ENCODE results near the gene LHX8.
"Not testable (repeated sequence)": the region's sequence is repeated elsewhere in the genome, so short reads cannot be mapped to it uniquely, and the experiment has no call there.

Gene LHX8

DNA sequence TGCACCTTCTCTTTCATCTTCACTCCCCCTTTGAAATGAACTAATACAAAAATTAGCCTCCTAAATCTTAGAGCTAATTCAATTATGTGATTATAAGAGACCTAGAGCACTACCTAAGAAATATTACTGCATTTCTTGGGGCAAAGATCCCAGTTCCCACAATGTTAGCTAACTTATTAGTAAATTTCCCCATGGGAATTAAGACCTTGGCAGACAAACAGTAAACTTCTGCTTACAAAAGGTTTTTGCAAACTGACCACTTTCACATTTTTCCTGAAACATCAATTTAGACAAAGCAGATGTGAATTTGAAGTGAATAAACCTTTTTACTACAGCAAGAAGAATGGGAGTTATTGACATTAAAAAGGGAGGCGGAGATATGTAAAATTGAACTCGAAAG is 34.6 kb upstream of the LHX8 start:
- TF ChIP-seq NFRKB (IDR thresholded peaks at IDR 0.05) (no peak), ZNF384 (IDR thresholded peaks at IDR 0.05) (no peak), HDGF (IDR thresholded peaks at IDR 0.05; ENCODE audit: borderline replicate concordance) (no peak), BHLHE40 (IDR thresholded peaks at IDR 0.05; ENCODE audit: borderline replicate concordance) (no peak), SUZ12 (IDR thresholded peaks at IDR 0.05) (no peak), FOXA1 (IDR thresholded peaks at IDR 0.05) (no peak), SP1 (IDR thresholded peaks at IDR 0.05) (no peak), FOXM1 (IDR thresholded peaks at IDR 0.05; ENCODE audit: borderline replicate concordance) (no peak), ARNT (IDR thresholded peaks at IDR 0.05) (no peak), PKNOX1 (IDR thresholded peaks at IDR 0.05) (no peak)
- CTCF ChIA-PET: no interaction called here
- POLR2A ChIA-PET: no interaction called here
- no peak for DNase-seq (ENCODE audit: extremely low spot score)

- TF ChIP-seq BHLHE40 (IDR thresholded peaks at IDR 0.05; ENCODE audit: borderline replicate concordance): no peak
- TF ChIP-seq SP1 (IDR thresholded peaks at IDR 0.05): no peak
- TF ChIP-seq HDGF (IDR thresholded peaks at IDR 0.05; ENCODE audit: borderline replicate concordance): no peak
- ChIA-PET POLR2A (no interaction called here), CTCF (no interaction called here)
- DNase-seq (ENCODE audit: extremely low spot score): no peak
These were observed 33.6 kb upstream of the LHX8 start for GRCh38 chr1:75100481-75101092.

DNA sequence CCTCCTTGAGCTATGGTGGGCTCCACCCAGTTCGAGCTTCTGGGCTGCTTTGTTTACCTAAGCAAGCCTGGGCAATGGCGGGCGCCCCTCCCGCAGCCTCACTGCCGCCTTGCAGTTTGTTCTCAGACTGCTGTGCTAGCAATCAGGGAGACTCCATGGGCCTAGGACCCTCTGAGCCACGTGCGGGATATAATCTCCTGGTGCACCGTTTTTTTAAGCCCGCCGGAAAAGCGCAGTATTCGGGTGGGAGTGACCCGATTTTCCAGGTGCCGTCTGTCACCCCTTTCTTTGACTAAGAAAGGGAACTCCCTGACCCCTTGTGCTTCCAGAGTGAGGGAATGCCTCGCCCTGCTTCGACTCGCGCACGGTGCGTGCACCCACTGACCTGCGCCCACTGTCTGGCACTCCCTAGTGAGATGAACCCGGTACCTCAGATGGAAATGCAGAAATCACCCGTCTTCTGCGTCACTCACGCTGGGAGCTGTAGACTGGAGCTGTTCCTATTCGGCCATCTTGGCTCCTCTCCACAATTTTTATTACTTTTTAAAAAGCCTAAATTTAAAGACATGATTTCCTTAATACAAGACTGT is 21.7 kb upstream of the LHX8 start:
- CTCF ChIA-PET; DNase-seq (ENCODE audit: extremely low spot score); POLR2A ChIA-PET: not testable (repeated sequence)

GRCh38 chr1:75115654-75116053 is 18.5 kb upstream of the LHX8 start:
- CTCF ChIA-PET: no interaction called here
- POLR2A ChIA-PET: no interaction called here
- no peak for TF ChIP-seq HDGF (IDR thresholded peaks at IDR 0.05; ENCODE audit: borderline replicate concordance)
- TF ChIP-seq FOXK2 (IDR thresholded peaks at IDR 0.05): no peak
- TF ChIP-seq ZNF384 (IDR thresholded peaks at IDR 0.05): no peak
- no peak for TF ChIP-seq BHLHE40 (IDR thresholded peaks at IDR 0.05; ENCODE audit: borderline replicate concordance)
- TF ChIP-seq SP1 (IDR thresholded peaks at IDR 0.05): no peak
- TF ChIP-seq SUZ12 (IDR thresholded peaks at IDR 0.05): no peak
- no peak for TF ChIP-seq TARDBP (IDR thresholded peaks at IDR 0.05)
- TF ChIP-seq FOXM1 (IDR thresholded peaks at IDR 0.05; ENCODE audit: borderline replicate concordance): no peak
- no peak for TF ChIP-seq ARNT (IDR thresholded peaks at IDR 0.05)
- no peak for TF ChIP-seq ELF4 (IDR thresholded peaks at IDR 0.05)
- no peak for TF ChIP-seq CTBP1 (IDR thresholded peaks at IDR 0.05; ENCODE audit: borderline replicate concordance)
- TF ChIP-seq FOXA1 (IDR thresholded peaks at IDR 0.05): no peak
- TF ChIP-seq NFRKB (IDR thresholded peaks at IDR 0.05): no peak
- no peak for TF ChIP-seq PKNOX1 (IDR thresholded peaks at IDR 0.05)
- no peak for TF ChIP-seq L3MBTL2 (conservative IDR thresholded peaks at IDR 0.05)
- DNase-seq (ENCODE audit: extremely low spot score): no peak

DNA sequence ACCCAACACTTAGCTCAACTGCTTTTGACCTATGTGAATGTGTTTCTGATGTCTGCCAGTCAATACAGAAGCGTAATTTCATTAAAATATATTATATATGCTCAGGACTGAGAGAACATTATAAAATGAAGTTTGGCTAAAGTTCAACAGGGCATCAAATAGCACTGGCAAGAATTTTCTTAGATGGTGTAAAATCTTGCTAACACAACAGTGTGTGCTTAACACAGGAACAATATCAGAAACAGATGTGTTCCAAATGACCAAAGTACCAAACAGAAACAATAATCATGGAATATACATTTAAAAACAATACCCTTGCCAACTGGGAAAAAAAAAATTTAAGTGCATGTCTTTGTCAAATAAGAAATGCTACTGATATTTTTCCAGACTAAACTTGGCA is 10.4 kb upstream of the LHX8 start:
- CTCF ChIA-PET: no interaction called here
- POLR2A ChIA-PET: no interaction called here
- no peak for TF ChIP-seq ZNF384 (IDR thresholded peaks at IDR 0.05)
- no peak for TF ChIP-seq TARDBP (IDR thresholded peaks at IDR 0.05)
- TF ChIP-seq HDGF (IDR thresholded peaks at IDR 0.05; ENCODE audit: borderline replicate concordance): no peak
- no peak for TF ChIP-seq LEF1 (IDR thresholded peaks at IDR 0.05; ENCODE audit: borderline replicate concordance)
- no peak for TF ChIP-seq SUZ12 (IDR thresholded peaks at IDR 0.05)
- no peak for TF ChIP-seq SP1 (IDR thresholded peaks at IDR 0.05)
- TF ChIP-seq L3MBTL2 (conservative IDR thresholded peaks at IDR 0.05): no peak
- no peak for DNase-seq (ENCODE audit: extremely low spot score)

DNA sequence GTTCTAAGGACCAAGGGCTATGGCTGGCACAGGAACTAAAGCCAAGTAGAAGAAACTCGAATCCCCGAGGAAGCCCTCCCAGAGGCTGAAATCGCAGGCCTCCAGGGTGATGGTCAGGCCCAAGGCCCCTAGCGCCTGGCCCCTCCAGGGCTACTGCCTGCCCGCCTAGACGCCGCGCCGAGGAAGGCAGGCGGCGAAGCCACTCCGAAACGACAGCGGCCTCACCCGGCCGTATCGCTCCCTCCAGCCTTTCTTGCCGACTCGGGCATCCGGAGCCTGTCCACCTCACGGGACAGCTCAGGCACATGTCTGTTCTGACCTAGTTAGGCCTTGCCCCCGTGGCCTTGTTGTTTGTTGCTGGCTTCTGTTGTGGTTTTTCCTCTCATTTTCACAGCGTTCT is 9.7 kb upstream of the LHX8 start:
- CTCF ChIA-PET: no interaction called here
- POLR2A ChIA-PET: no interaction called here
- DNase-seq (ENCODE audit: extremely low spot score): no peak
- TF ChIP-seq ZNF384 (IDR thresholded peaks at IDR 0.05) (no peak), FOXM1 (IDR thresholded peaks at IDR 0.05; ENCODE audit: borderline replicate concordance) (no peak), FOXK2 (IDR thresholded peaks at IDR 0.05) (no peak), ARNT (IDR thresholded peaks at IDR 0.05) (no peak), TARDBP (IDR thresholded peaks at IDR 0.05) (no peak), SP1 (IDR thresholded peaks at IDR 0.05) (no peak), CTBP1 (IDR thresholded peaks at IDR 0.05; ENCODE audit: borderline replicate concordance) (no peak), FOXA1 (IDR thresholded peaks at IDR 0.05) (no peak), PKNOX1 (IDR thresholded peaks at IDR 0.05) (no peak), LEF1 (IDR thresholded peaks at IDR 0.05; ENCODE audit: borderline replicate concordance) (no peak), SUZ12 (IDR thresholded peaks at IDR 0.05) (no peak), HDGF (IDR thresholded peaks at IDR 0.05; ENCODE audit: borderline replicate concordance) (no peak), NFRKB (IDR thresholded peaks at IDR 0.05) (no peak), ELF4 (IDR thresholded peaks at IDR 0.05) (no peak), L3MBTL2 (conservative IDR thresholded peaks at IDR 0.05) (no peak), BHLHE40 (IDR thresholded peaks at IDR 0.05; ENCODE audit: borderline replicate concordance) (no peak)
